HepG2 (cell line): ENCODE data around the gene MYL9. TPM values are rescaled to one million over a fixed set of nuclear protein-coding genes. Genes with fewer than 3 reads are reported as not detected.

Experiments
- AGO2 ChIP-seq: fragments of 200-400 bp; formaldehyde crosslinking; optimal IDR thresholded peaks from 2 replicates; pipeline ENCODE3; 2017; ENCODE audit warnings: mild to moderate bottlenecking, low read depth, low read length, moderate library complexity
- ATRX ChIP-seq: sonication (generic); formaldehyde crosslinking; IDR thresholded peaks from 2 replicates; pipeline ENCODE4 v1.4.0; 2020; ENCODE audit warnings: missing genetic modification reagents, borderline replicate concordance
- FOSL1 ChIP-seq: sonication (generic); formaldehyde crosslinking; IDR thresholded peaks from 2 replicates; pipeline ENCODE4 v1.9.0; 2021; ENCODE audit warnings: missing genetic modification reagents, borderline replicate concordance
- FOXK1 ChIP-seq: sonication (generic); formaldehyde crosslinking; IDR thresholded peaks from 2 replicates; pipeline ENCODE4 v1.4.0; 2020; ENCODE audit warnings: low read depth, missing genetic modification reagents, borderline replicate concordance
- HOXA9 ChIP-seq: sonication (generic); formaldehyde crosslinking; IDR thresholded peaks from 2 replicates; pipeline ENCODE4 v1.8.1; 2022; ENCODE audit warnings: missing genetic modification reagents, mild to moderate bottlenecking, moderate library complexity, borderline replicate concordance
- JUND ChIP-seq: sonication (generic); formaldehyde crosslinking; IDR thresholded peaks from 2 replicates; pipeline ENCODE4 v1.8.0; 2022; ENCODE audit warnings: mild to moderate bottlenecking, missing genetic modification reagents
- PHF8 ChIP-seq: sonication (generic); formaldehyde crosslinking; IDR thresholded peaks from 2 replicates; pipeline ENCODE4 v1.5.0; 2020; ENCODE audit warnings: missing genetic modification reagents
- REL ChIP-seq: sonication (generic); formaldehyde crosslinking; conservative IDR thresholded peaks from 2 replicates; pipeline ENCODE4 v1.8.0; 2022; ENCODE audit warnings: mild to moderate bottlenecking, missing genetic modification reagents, moderate library complexity
- RFXANK ChIP-seq: IDR thresholded peaks from 2 replicates; pipeline ENCODE4 v1.6.1; 2016
- SP140L ChIP-seq: sonication (generic); formaldehyde crosslinking; IDR thresholded peaks from 2 replicates; pipeline ENCODE4 v1.4.0; 2020; ENCODE audit warnings: missing genetic modification reagents, borderline replicate concordance
- TFE3 ChIP-seq: IDR thresholded peaks from 2 replicates; pipeline ENCODE4 v1.6.1; 2016
- YEATS4 ChIP-seq: sonication (generic); formaldehyde crosslinking; IDR thresholded peaks from 2 replicates; pipeline ENCODE4 v1.4.0; 2020; ENCODE audit warnings: missing genetic modification reagents, borderline replicate concordance
- ZNF232 ChIP-seq: sonication (generic); formaldehyde crosslinking; IDR thresholded peaks from 2 replicates; pipeline ENCODE4 v1.4.0; 2020; ENCODE audit warnings: missing genetic modification reagents, borderline replicate concordance
- ZNF350 ChIP-seq: sonication (generic); formaldehyde crosslinking; IDR thresholded peaks from 2 replicates; pipeline ENCODE4 v1.4.0; 2020; ENCODE audit warnings: mild to moderate bottlenecking, low read depth, missing genetic modification reagents, borderline replicate concordance
- ZNF547 ChIP-seq: sonication (generic); formaldehyde crosslinking; IDR thresholded peaks from 2 replicates; pipeline ENCODE4 v1.5.1; 2020; ENCODE audit warnings: mild to moderate bottlenecking, missing genetic modification reagents
- ZNF552 ChIP-seq: sonication (generic); formaldehyde crosslinking; IDR thresholded peaks from 2 replicates; pipeline ENCODE4 v1.9.0; 2022; ENCODE audit warnings: missing genetic modification reagents, mild to moderate bottlenecking, borderline replicate concordance
- ZNF556 ChIP-seq: sonication (generic); formaldehyde crosslinking; IDR thresholded peaks from 2 replicates; pipeline ENCODE4 v1.4.0; 2020; ENCODE audit warnings: mild to moderate bottlenecking, missing genetic modification reagents, borderline replicate concordance
- ZNF678 ChIP-seq: sonication (generic); formaldehyde crosslinking; IDR thresholded peaks from 2 replicates; pipeline ENCODE4 v1.4.0; 2020; ENCODE audit warnings: mild to moderate bottlenecking, missing genetic modification reagents
- ZNF788 ChIP-seq: sonication (generic); formaldehyde crosslinking; IDR thresholded peaks from 2 replicates; pipeline ENCODE4 v1.5.0; 2020; ENCODE audit warnings: mild to moderate bottlenecking, missing genetic modification reagents, borderline replicate concordance
- polyA plus RNA-seq, 8 experiments: library from polyadenylated mRNA; depleted of rRNA in 3 of 8; stranded (reverse) in 7 of 8; unstranded in 1 of 8; fragments of >200 nt; fragmentation: Illumina TruSeq in 4 of 8; extraction: Trizol in 4 of 8; gene quantifications; 2 replicates each; pipeline versions ENCODE4 v1.2.1 to v1.2.3, GENCODE V29; 2011 to 2016; ENCODE audit warnings: low read depth in 4 of 8, missing spikeins in 1 of 8, mixed read lengths in 1 of 8; ENCODE audit not compliant: insufficient read depth in 1 of 8
- total RNA-seq, 5 experiments: library from RNA; depleted of rRNA; stranded (reverse); fragments of >200 nt; fragmentation: Illumina TruSeq; extraction: Trizol; gene quantifications; 2 replicates each; pipeline ENCODE4 v1.2.3, GENCODE V29; 2016; ENCODE audit warnings: low read depth in 1 of 5
- TF ChIP-seq, protein P1 (sequence below): sonication (generic); formaldehyde crosslinking; IDR thresholded peaks from 2 replicates; pipeline ENCODE4 v1.4.0; 2020; ENCODE audit warnings: missing genetic modification reagents

Gene MYL9
- total and polyA plus RNA-seq, 2 of the 13 experiments (the other 11 are each of a cell fraction or from before 2014, with no cell fraction given): 0.87 to 2.2 TPM

- 0 out of 2 replicates have a peak, but pooled peaks have one; percentile 42 for TF ChIP-seq ZNF350 (CRISPR knock-in tag)
- TF ChIP-seq ATRX (CRISPR knock-in tag): no peak
- peak; percentile 44 for TF ChIP-seq PHF8 (CRISPR knock-in tag)
- TF ChIP-seq FOXK1 (CRISPR knock-in tag): no peak
- TF ChIP-seq YEATS4: peak; percentile 34; the same call in 1 of the 2 replicates
- no peak for TF ChIP-seq ZNF232 (CRISPR knock-in tag)
- 0 out of 2 replicates have a peak, but pooled peaks have one; percentile 68 for TF ChIP-seq ZNF788 (CRISPR knock-in tag)
- TF ChIP-seq HOXA9 (CRISPR knock-in tag): no peak
- no peak for TF ChIP-seq AGO2
- TF ChIP-seq REL: no peak
- TF ChIP-seq JUND (CRISPR knock-in tag): no peak
- no peak for TF ChIP-seq SP140L (CRISPR knock-in tag)
- TF ChIP-seq TFE3: no peak
- TF ChIP-seq, protein P1, sequence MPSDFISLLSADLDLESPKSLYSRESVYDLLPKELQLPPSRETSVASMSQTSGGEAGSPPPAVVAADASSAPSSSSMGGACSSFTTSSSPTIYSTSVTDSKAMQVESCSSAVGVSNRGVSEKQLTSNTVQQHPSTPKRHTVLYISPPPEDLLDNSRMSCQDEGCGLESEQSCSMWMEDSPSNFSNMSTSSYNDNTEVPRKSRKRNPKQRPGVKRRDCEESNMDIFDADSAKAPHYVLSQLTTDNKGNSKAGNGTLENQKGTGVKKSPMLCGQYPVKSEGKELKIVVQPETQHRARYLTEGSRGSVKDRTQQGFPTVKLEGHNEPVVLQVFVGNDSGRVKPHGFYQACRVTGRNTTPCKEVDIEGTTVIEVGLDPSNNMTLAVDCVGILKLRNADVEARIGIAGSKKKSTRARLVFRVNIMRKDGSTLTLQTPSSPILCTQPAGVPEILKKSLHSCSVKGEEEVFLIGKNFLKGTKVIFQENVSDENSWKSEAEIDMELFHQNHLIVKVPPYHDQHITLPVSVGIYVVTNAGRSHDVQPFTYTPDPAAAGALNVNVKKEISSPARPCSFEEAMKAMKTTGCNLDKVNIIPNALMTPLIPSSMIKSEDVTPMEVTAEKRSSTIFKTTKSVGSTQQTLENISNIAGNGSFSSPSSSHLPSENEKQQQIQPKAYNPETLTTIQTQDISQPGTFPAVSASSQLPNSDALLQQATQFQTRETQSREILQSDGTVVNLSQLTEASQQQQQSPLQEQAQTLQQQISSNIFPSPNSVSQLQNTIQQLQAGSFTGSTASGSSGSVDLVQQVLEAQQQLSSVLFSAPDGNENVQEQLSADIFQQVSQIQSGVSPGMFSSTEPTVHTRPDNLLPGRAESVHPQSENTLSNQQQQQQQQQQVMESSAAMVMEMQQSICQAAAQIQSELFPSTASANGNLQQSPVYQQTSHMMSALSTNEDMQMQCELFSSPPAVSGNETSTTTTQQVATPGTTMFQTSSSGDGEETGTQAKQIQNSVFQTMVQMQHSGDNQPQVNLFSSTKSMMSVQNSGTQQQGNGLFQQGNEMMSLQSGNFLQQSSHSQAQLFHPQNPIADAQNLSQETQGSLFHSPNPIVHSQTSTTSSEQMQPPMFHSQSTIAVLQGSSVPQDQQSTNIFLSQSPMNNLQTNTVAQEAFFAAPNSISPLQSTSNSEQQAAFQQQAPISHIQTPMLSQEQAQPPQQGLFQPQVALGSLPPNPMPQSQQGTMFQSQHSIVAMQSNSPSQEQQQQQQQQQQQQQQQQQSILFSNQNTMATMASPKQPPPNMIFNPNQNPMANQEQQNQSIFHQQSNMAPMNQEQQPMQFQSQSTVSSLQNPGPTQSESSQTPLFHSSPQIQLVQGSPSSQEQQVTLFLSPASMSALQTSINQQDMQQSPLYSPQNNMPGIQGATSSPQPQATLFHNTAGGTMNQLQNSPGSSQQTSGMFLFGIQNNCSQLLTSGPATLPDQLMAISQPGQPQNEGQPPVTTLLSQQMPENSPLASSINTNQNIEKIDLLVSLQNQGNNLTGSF (CRISPR knock-in tag): no peak
- no peak for TF ChIP-seq ZNF547 (CRISPR knock-in tag)
- no peak for TF ChIP-seq RFXANK (CRISPR knock-in tag)
- no peak for TF ChIP-seq ZNF678 (CRISPR knock-in tag)
- no peak; the same call in 1 of the 2 replicates for TF ChIP-seq ZNF556
- TF ChIP-seq FOSL1 (CRISPR knock-in tag): no peak
- TF ChIP-seq ZNF552 (CRISPR knock-in tag): no peak
Observed at GRCh38 chr20:36571564-36572504, 30.5 kb downstream of the MYL9 start (continued).
